Mesenchymal stem cell (in vitro differentiated cells and primary cell): ENCODE data around the gene COX7B2. TPM values are rescaled to one million over a fixed set of nuclear protein-coding genes. Genes with fewer than 3 reads are reported as not detected.

Experiments
- DNase-seq: peaks from one replicate; pipeline ENCODE4 v3.0.0-alpha.2; 2013
- H2AFZ ChIP-seq: one replicate; pipeline ENCODE4 v1.6.1; 2013; ENCODE audit warnings: low read depth, mild to moderate bottlenecking, control low read depth, inconsistent platforms, low read length, moderate library complexity
- H2AK5ac ChIP-seq: 2 replicates; pipeline ENCODE4 v1.6.1; 2013; ENCODE audit warnings: low read length, moderate library complexity, mild to moderate bottlenecking, inconsistent platforms; ENCODE audit not compliant: severe bottlenecking
- H2BK120ac ChIP-seq: one replicate; pipeline ENCODE4 v1.6.1; 2013; ENCODE audit warnings: low read depth, mild to moderate bottlenecking, inconsistent platforms, low read length, moderate library complexity
- H2BK12ac ChIP-seq, 2 experiments: one replicate each; pipeline ENCODE4 v1.6.1; 2013; ENCODE audit warnings: inconsistent platforms in 2 of 2, low read length in 2 of 2, mild to moderate bottlenecking in 2 of 2, moderate library complexity in 2 of 2, control low read depth in 1 of 2
- H2BK15ac ChIP-seq: one replicate; pipeline ENCODE4 v1.6.1; 2013; ENCODE audit warnings: mild to moderate bottlenecking, low read depth, inconsistent platforms; ENCODE audit not compliant: poor library complexity, severe bottlenecking
- H2BK5ac ChIP-seq: 2 replicates; pipeline ENCODE4 v1.6.1; 2013; ENCODE audit warnings: low read depth, mild to moderate bottlenecking, low read length, control low read depth, inconsistent platforms; ENCODE audit not compliant: poor library complexity, severe bottlenecking
- H3K14ac ChIP-seq, 2 experiments: one replicate each; pipeline ENCODE4 v1.6.1; 2013; ENCODE audit warnings: inconsistent platforms in 2 of 2, low read length in 2 of 2, control low read depth in 1 of 2, mild to moderate bottlenecking in 1 of 2, moderate library complexity in 1 of 2
- H3K18ac ChIP-seq, 2 experiments: one replicate each; pipeline ENCODE4 v1.6.1; 2013; ENCODE audit warnings: inconsistent platforms in 2 of 2, low read length in 2 of 2, control low read depth in 1 of 2, low read depth in 1 of 2, mild to moderate bottlenecking in 1 of 2
- H3K23ac ChIP-seq, 2 experiments: one replicate each; pipeline ENCODE4 v1.6.1; 2013; ENCODE audit warnings: inconsistent platforms in 2 of 2, low read length in 2 of 2, mild to moderate bottlenecking in 2 of 2, moderate library complexity in 2 of 2, control low read depth in 1 of 2
- H3K27ac ChIP-seq: 2 replicates; pipeline ENCODE4 v1.5.1; 2013; ENCODE audit warnings: mild to moderate bottlenecking, moderate library complexity, low read length, control low read depth, inconsistent platforms; ENCODE audit not compliant: poor library complexity, severe bottlenecking
- H3K27me3 ChIP-seq, 2 experiments: 2 replicates each; pipeline versions ENCODE4 v1.6.1 to v1.7.0; 2013; ENCODE audit warnings: low read length in 2 of 2, mild to moderate bottlenecking in 2 of 2, moderate library complexity in 2 of 2, control low read depth in 1 of 2, inconsistent platforms in 1 of 2; ENCODE audit not compliant: control insufficient read depth in 1 of 2, insufficient read depth in 1 of 2
- H3K36me3 ChIP-seq, 2 experiments: 2 replicates each; pipeline versions ENCODE4 v1.6.1 to v1.7.0; 2013; ENCODE audit warnings: low read length in 2 of 2, control low read depth in 1 of 2, inconsistent platforms in 1 of 2, low read depth in 1 of 2, mild to moderate bottlenecking in 1 of 2; ENCODE audit not compliant: insufficient read depth in 2 of 2, control insufficient read depth in 1 of 2
- H3K4ac ChIP-seq, 2 experiments: one replicate each; pipeline ENCODE4 v1.6.1; 2013; ENCODE audit warnings: inconsistent platforms in 2 of 2, low read length in 2 of 2, mild to moderate bottlenecking in 2 of 2, moderate library complexity in 2 of 2, control low read depth in 1 of 2, low read depth in 1 of 2
- H3K4me1 ChIP-seq: 2 replicates; pipeline ENCODE4 v1.6.1; 2013; ENCODE audit warnings: low read depth, low read length, control low read depth; ENCODE audit not compliant: control insufficient read depth, insufficient read depth
- H3K4me2 ChIP-seq: 2 replicates; pipeline ENCODE4 v1.6.1; 2013; ENCODE audit warnings: low read length, mild to moderate bottlenecking, inconsistent platforms; ENCODE audit not compliant: poor library complexity, severe bottlenecking
- H3K4me3 ChIP-seq, 2 experiments: 2 replicates each; pipeline versions ENCODE4 v1.5.1 to v1.7.0; 2013; ENCODE audit warnings: low read length in 2 of 2, mild to moderate bottlenecking in 2 of 2, control low read depth in 1 of 2, low read depth in 1 of 2; ENCODE audit not compliant: insufficient read depth in 1 of 2
- H3K79me1 ChIP-seq: replicated peaks from 2 replicates; pipeline ENCODE4 v1.6.1; 2013; ENCODE audit warnings: mild to moderate bottlenecking, control low read depth, low read length, inconsistent platforms; ENCODE audit not compliant: poor library complexity, severe bottlenecking
- H3K9ac ChIP-seq: 2 replicates; pipeline ENCODE4 v1.7.0; 2013; ENCODE audit warnings: mild to moderate bottlenecking, low read length, moderate library complexity
- H3K9me3 ChIP-seq: 2 replicates; pipeline ENCODE4 v1.7.0; 2013; ENCODE audit warnings: mild to moderate bottlenecking, low read length; ENCODE audit not compliant: control insufficient read depth
- H4K8ac ChIP-seq: one replicate; pipeline ENCODE4 v1.6.1; 2013; ENCODE audit warnings: inconsistent platforms, mild to moderate bottlenecking, low read length, moderate library complexity
- H4K91ac ChIP-seq: one replicate; pipeline ENCODE4 v1.6.1; 2013; ENCODE audit warnings: mild to moderate bottlenecking, low read length, inconsistent platforms
- WGBS: methylation state at CpG from one replicate; pipeline ENCODE4 v1.1.7; 2013; ENCODE audit warnings: mixed read lengths; 5-methylcytosine and 5-hydroxymethylcytosine counted together
- polyA plus RNA-seq, 2 experiments: library from polyadenylated mRNA; stranded (reverse); fragments of 200-250 nt; gene quantifications; one replicate each; pipeline ENCODE4 v1.2.3, GENCODE V29; 2013

COX7B2 gene, protein sequence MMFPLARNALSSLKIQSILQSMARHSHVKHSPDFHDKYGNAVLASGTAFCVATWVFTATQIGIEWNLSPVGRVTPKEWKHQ
- polyA plus RNA-seq (2013, experiment 1 of 2): not detected
- not detected for polyA plus RNA-seq (2013, experiment 2 of 2)

DNA sequence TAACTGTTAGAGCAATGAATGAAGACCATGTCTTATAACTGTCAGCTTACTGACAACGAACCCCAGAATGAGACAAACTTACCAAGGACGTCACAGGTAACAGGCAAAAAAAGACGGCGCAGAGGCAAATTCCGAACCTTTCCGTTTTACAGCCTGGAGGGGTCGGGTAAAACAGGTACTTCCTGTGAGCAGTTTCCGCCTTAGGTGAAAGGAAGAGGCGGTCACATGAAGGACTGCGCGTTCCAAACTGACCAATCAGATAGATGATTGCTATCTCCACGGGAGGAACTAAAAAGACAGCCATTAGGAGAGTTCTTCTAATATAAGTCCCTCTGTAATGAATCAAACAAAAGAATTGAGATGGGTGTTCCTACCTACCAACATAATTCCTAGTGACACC, at the start of gene COX7B2:
TSS of gene COX7B2 (minus strand) at position 168 of the 400 bp plus-strand sequence. CDS start 174,053 bp downstream, outside the sequence.
- Histone ChIP-seq H2BK5ac (no peak within 1 kb of the TSS), H2AK5ac (no peak within 1 kb of the TSS), H4K8ac (no peak within 1 kb of the TSS), H3K27me3 (no peaks in the 10 kb centered on the region), H3K14ac (no peak within 1 kb of the TSS), H3K4me2 (no peak within 1 kb of the TSS), H3K23ac (no peak within 1 kb of the TSS), H2BK12ac (no peak within 1 kb of the TSS), H3K36me3 (no peaks in the 10 kb centered on the region), H3K27ac (no peak within 1 kb of the TSS), H2AFZ (no peak within 1 kb of the TSS), H4K91ac (no peak within 1 kb of the TSS), H3K18ac (no peak within 1 kb of the TSS), H3K79me1 (no peaks in the 10 kb centered on the region), H3K4me3 (no peak within 1 kb of the TSS), H2BK15ac (no peak within 1 kb of the TSS), H3K4me1 (no peaks in the 10 kb centered on the region), H3K9me3 (no peaks in the 10 kb centered on the region), H2BK120ac (no peak within 1 kb of the TSS), H3K4ac (no peak within 1 kb of the TSS), H3K9ac (no peak within 1 kb of the TSS)
- no peak for DNase-seq
- WGBS: 97% methylated on average over 12 of the region's 12 CpGs

DNA sequence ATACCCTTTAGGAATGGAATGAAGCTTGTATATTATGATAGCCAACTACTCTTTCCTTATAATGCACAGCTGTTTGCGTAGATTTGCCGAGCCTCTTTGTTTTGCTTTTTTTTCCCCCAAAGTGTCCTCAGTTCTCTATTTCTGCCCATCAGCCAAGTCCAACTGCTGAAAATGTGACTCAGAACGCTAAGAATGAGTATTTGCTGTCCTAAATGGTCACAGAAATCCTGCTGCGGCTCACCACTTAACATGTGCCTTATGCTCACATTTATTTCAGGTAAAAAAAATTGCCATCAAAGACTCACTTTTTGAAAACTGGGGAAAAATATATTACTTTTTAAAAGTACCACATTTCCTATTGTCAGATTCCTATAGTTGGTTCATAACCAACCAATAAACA, 47.4 kb upstream of the COX7B2 start:
- H4K8ac ChIP-seq: no peak overlapping the region
- 64% methylated on average over 4 of the region's 4 CpGs for WGBS
- H3K23ac ChIP-seq: no peak overlapping the region
- no peak overlapping the region for H2BK120ac ChIP-seq
- no peak overlapping the region for H3K4me3 ChIP-seq
- DNase-seq: no peak
- no peak overlapping the region for H3K4me2 ChIP-seq
- no peak overlapping the region for H2BK12ac ChIP-seq
- no peaks in the 10 kb centered on the region for H3K9me3 ChIP-seq
- H3K4me1 ChIP-seq: no peaks in the 10 kb centered on the region
- H2AFZ ChIP-seq: no peak overlapping the region
- H3K18ac ChIP-seq: no peak overlapping the region
- H2AK5ac ChIP-seq: no peak overlapping the region
- no peak overlapping the region for H3K4ac ChIP-seq
- H4K91ac ChIP-seq: no peak overlapping the region
- no peaks in the 10 kb centered on the region for H3K27me3 ChIP-seq
- no peaks in the 10 kb centered on the region for H3K36me3 ChIP-seq
- H3K27ac ChIP-seq: no peak overlapping the region
- H3K14ac ChIP-seq: no peak overlapping the region
- no peak overlapping the region for H2BK5ac ChIP-seq
- H2BK15ac ChIP-seq: no peak overlapping the region
- H3K9ac ChIP-seq: no peak overlapping the region
- H3K79me1 ChIP-seq: no peaks in the 10 kb centered on the region

DNA sequence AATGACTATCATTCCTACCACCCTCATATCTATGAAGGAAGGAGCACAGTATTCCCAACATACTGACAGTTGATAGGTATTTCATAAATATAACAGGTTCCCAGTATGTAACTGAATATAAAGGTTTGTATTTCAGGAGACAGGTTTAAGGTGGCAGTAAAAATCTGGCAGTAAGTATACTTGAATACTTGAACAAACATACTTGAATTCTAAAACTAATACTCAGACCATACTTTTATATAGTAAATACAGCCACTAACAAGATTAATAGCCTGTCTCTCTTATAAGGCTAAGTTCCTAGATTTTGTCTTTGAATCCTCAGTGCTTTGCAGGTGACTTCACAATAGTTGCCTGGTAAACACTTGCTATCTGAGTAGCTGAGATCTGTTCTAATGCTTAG, 46.6 kb upstream of the COX7B2 start:
- no peak overlapping the region for H4K91ac ChIP-seq
- no peak overlapping the region for H2BK120ac ChIP-seq
- no peak overlapping the region for H2BK15ac ChIP-seq
- no peaks in the 10 kb centered on the region for H3K9me3 ChIP-seq
- no peak overlapping the region for H3K9ac ChIP-seq
- H3K14ac ChIP-seq: no peak overlapping the region
- H2BK5ac ChIP-seq: no peak overlapping the region
- H3K4me2 ChIP-seq: no peak overlapping the region
- no peak overlapping the region for H3K4ac ChIP-seq
- no peaks in the 10 kb centered on the region for H3K4me1 ChIP-seq
- DNase-seq: no peak
- H3K18ac ChIP-seq: no peak overlapping the region
- H3K23ac ChIP-seq: no peak overlapping the region
- no peak overlapping the region for H2AFZ ChIP-seq
- H3K79me1 ChIP-seq: no peaks in the 10 kb centered on the region
- H4K8ac ChIP-seq: no peak overlapping the region
- no peak overlapping the region for H2AK5ac ChIP-seq
- H3K36me3 ChIP-seq: no peaks in the 10 kb centered on the region
- no peaks in the 10 kb centered on the region for H3K27me3 ChIP-seq
- no peak overlapping the region for H3K4me3 ChIP-seq
- H2BK12ac ChIP-seq: no peak overlapping the region
- no peak overlapping the region for H3K27ac ChIP-seq

- Histone ChIP-seq H3K14ac (no peak overlapping the region), H2BK12ac (no peak overlapping the region), H3K27ac (no peak overlapping the region), H3K9ac (no peak overlapping the region), H3K9me3 (no peaks in the 10 kb centered on the region), H3K79me1 (no peaks in the 10 kb centered on the region), H3K36me3 (no peaks in the 10 kb centered on the region), H4K91ac (no peak overlapping the region), H2BK5ac (no peak overlapping the region), H2BK15ac (no peak overlapping the region), H4K8ac (no peak overlapping the region), H3K4me2 (no peak overlapping the region), H2AK5ac (no peak overlapping the region), H3K27me3 (no peaks in the 10 kb centered on the region), H3K4ac (no peak overlapping the region), H3K4me3 (no peak overlapping the region), H3K18ac (no peak overlapping the region), H3K23ac (no peak overlapping the region), H2AFZ (no peak overlapping the region), H2BK120ac (no peak overlapping the region), H3K4me1 (no peaks in the 10 kb centered on the region)
- no peak for DNase-seq
These were observed 45.6 kb upstream of the COX7B2 start for GRCh38 chr4:46954643-46955042.
